ENCODE measurements around the gene CSTPP1.

The CSTPP1 gene

DNA sequence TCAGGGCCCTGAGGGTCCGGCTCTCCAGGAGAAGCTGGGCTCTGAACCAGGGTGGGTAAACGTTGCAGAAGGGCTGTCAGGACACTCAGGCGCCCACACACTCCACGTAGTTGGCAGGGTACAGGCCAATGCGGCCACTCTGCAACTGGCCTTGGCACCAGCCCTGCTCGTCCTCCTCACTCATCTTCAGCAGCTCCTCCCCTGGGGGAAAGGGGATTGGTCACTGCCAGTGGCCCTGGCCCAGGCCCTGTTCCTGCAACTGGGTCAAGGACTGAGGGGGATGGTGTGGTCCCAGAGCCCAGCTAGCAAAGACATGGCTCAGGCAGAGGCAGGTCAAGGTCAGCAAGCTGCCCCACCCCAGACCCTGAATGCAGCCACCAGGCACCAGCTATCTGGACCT, 241.3 kb downstream of the CSTPP1 start:
- peaks cover 21% of the 10 kb centered on the region for H3K4me1 ChIP-seq (ENCODE audit: control insufficient read depth, insufficient read depth, low read length)
- H3K4me3 ChIP-seq (ENCODE audit: low read length) = no peak overlapping the region
- no peaks in the 10 kb centered on the region for H3K9me3 ChIP-seq (ENCODE audit: control insufficient read depth, low read length)
- H3K36me3 ChIP-seq (ENCODE audit: control insufficient read depth, insufficient read depth, low read length) = peaks cover 8% of the 10 kb centered on the region
- peak overlapping the region; percentile 90 for H3K9ac ChIP-seq (ENCODE audit: low read length)
- H3K27me3 ChIP-seq (ENCODE audit: control insufficient read depth, insufficient read depth, low read length) = no peaks in the 10 kb centered on the region

GRCh38 chr11:47178316-47178715, 241.8 kb downstream of the CSTPP1 start:
- Histone ChIP-seq H3K36me3 (ENCODE audit: control insufficient read depth, insufficient read depth, low read length) (peaks cover 5% of the 10 kb centered on the region), H3K9me3 (ENCODE audit: control insufficient read depth, low read length) (no peaks in the 10 kb centered on the region), H3K27me3 (ENCODE audit: control insufficient read depth, insufficient read depth, low read length) (no peaks in the 10 kb centered on the region), H3K4me1 (ENCODE audit: control insufficient read depth, insufficient read depth, low read length) (peaks cover 21% of the 10 kb centered on the region), H3K4me3 (ENCODE audit: low read length) (no peak overlapping the region), H3K9ac (ENCODE audit: low read length) (peak overlapping the region; percentile 90)

- Histone ChIP-seq H3K9ac (ENCODE audit: low read length) (no peak overlapping the region), H3K36me3 (ENCODE audit: control insufficient read depth, insufficient read depth, low read length) (no peaks in the 10 kb centered on the region), H3K27me3 (ENCODE audit: control insufficient read depth, insufficient read depth, low read length) (no peaks in the 10 kb centered on the region), H3K4me1 (ENCODE audit: control insufficient read depth, insufficient read depth, low read length) (peaks cover 23% of the 10 kb centered on the region), H3K4me3 (ENCODE audit: low read length) (no peak overlapping the region), H3K9me3 (ENCODE audit: control insufficient read depth, low read length) (no peaks in the 10 kb centered on the region)
Observed at GRCh38 chr11:47178737-47179654, 242.4 kb downstream of the CSTPP1 start.

DNA sequence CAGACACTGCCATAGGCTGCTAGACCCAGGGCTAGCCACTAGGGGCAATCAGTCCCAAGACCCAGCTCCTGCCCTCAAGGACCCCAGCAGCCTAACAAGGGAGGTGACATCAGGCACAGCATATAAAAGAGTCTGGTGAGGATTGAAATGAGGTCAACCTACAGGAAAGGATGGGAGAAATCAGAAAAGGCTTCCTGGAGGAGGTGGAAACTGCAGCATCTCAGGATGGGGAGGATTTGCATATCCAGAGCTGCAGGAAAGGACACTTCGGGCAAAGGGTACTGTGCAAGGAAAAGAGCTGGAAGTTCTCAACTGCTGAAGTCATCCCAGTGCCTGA, 243.1 kb downstream of the CSTPP1 start:
- no peaks in the 10 kb centered on the region for H3K36me3 ChIP-seq (ENCODE audit: control insufficient read depth, insufficient read depth, low read length)
- H3K9ac ChIP-seq (ENCODE audit: low read length) = no peak overlapping the region
- no peak overlapping the region for H3K4me3 ChIP-seq (ENCODE audit: low read length)
- peaks cover 3% of the 10 kb centered on the region for H3K27me3 ChIP-seq (ENCODE audit: control insufficient read depth, insufficient read depth, low read length)
- no peaks in the 10 kb centered on the region for H3K9me3 ChIP-seq (ENCODE audit: control insufficient read depth, low read length)
- peaks cover 29% of the 10 kb centered on the region for H3K4me1 ChIP-seq (ENCODE audit: control insufficient read depth, insufficient read depth, low read length)

DNA sequence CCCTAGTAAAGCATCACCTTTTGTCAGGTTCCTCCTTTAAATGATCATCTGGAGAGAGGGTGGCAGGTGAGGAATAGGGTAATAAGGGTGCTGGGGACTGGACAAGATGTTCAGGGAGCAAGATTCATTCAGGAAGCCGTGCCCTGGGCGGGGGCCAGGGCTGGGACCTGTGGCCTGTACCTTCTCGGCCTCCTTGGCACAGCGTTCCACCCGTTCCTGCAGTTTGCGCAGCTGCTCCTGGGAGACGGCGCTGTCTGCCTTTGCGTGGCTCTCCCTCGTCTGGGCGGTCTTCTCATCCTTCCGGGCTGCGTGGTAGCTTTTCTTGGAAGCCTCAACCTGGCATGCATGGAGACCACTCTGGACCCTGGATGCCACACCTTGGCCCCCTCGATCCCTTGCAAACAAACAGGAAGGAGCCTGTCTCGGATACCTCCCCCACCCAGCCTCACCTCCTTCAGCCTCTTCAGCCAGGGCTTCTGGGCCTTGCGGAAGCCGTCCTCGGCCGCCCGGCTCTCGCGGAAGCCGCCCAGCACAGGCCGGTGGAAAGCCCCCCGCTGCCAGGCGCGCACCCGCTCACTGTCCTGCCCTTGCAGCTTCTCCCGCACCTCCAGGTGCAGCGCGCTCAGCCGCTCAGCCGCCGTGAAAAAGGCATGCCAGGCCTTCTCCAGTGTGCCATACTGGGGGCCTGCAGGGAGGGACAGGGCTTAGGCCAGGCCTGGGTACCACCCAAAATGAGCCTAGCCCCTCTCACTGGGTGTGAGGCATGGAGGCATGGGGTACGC, 243.6 kb downstream of the CSTPP1 start:
- no peak overlapping the region for H3K4me3 ChIP-seq (ENCODE audit: low read length)
- no peaks in the 10 kb centered on the region for H3K9me3 ChIP-seq (ENCODE audit: control insufficient read depth, low read length)
- no peaks in the 10 kb centered on the region for H3K36me3 ChIP-seq (ENCODE audit: control insufficient read depth, insufficient read depth, low read length)
- no peak overlapping the region for H3K9ac ChIP-seq (ENCODE audit: low read length)
- H3K4me1 ChIP-seq (ENCODE audit: control insufficient read depth, insufficient read depth, low read length) = peaks cover 34% of the 10 kb centered on the region
- peaks cover 8% of the 10 kb centered on the region for H3K27me3 ChIP-seq (ENCODE audit: control insufficient read depth, insufficient read depth, low read length)

DNA sequence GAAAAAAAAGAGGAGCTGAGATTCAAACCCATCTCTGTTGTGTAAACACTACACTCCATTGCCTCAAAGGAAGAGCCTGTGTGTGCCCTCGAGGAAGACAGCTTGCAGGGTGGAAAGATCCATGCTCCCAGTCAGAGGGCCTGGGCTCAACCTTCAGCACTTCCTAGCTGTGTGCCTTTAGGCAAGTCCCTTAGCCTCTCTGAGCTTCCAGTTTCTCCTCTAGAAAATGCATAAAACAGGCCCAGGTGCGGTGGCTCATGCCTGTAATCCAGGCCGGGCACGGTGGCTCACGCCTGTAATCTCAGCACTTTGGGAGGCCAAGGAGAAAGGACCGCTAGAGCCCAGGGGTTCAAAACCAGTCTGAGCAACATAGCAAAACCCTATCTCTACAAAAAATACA, 244.7 kb downstream of the CSTPP1 start:
- H3K4me1 ChIP-seq (ENCODE audit: control insufficient read depth, insufficient read depth, low read length) = peaks cover 32% of the 10 kb centered on the region
- H3K36me3 ChIP-seq (ENCODE audit: control insufficient read depth, insufficient read depth, low read length) = no peaks in the 10 kb centered on the region
- H3K27me3 ChIP-seq (ENCODE audit: control insufficient read depth, insufficient read depth, low read length) = peaks cover 16% of the 10 kb centered on the region
- H3K4me3 ChIP-seq (ENCODE audit: low read length) = no peak overlapping the region
- no peaks in the 10 kb centered on the region for H3K9me3 ChIP-seq (ENCODE audit: control insufficient read depth, low read length)
- H3K9ac ChIP-seq (ENCODE audit: low read length) = no peak overlapping the region

DNA sequence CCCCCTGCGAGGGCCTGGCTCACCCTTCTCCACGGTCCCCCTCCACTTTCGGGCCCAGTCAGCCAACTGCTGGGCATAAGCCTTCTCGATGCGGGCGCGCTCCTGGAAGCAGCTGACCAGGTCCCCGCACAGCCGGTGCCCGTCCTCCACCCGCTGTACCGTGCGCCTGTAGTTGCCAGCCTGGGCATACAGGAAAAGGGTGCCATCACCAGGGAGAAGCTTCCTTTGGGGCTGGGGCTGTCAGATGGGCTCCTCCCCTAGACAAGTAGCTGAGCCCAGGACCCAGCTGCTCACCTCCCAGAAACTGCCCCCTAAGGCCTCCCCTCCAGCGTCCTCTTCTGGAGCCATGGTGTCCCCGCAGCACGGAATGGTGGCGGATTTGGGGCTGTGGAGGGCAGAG, 245.8 kb downstream of the CSTPP1 start:
- Histone ChIP-seq H3K4me1 (ENCODE audit: control insufficient read depth, insufficient read depth, low read length) (peaks cover 35% of the 10 kb centered on the region), H3K4me3 (ENCODE audit: low read length) (no peak overlapping the region), H3K27me3 (ENCODE audit: control insufficient read depth, insufficient read depth, low read length) (peaks cover 22% of the 10 kb centered on the region), H3K9me3 (ENCODE audit: control insufficient read depth, low read length) (no peaks in the 10 kb centered on the region), H3K9ac (ENCODE audit: low read length) (no peak overlapping the region), H3K36me3 (ENCODE audit: control insufficient read depth, insufficient read depth, low read length) (no peaks in the 10 kb centered on the region)

DNA sequence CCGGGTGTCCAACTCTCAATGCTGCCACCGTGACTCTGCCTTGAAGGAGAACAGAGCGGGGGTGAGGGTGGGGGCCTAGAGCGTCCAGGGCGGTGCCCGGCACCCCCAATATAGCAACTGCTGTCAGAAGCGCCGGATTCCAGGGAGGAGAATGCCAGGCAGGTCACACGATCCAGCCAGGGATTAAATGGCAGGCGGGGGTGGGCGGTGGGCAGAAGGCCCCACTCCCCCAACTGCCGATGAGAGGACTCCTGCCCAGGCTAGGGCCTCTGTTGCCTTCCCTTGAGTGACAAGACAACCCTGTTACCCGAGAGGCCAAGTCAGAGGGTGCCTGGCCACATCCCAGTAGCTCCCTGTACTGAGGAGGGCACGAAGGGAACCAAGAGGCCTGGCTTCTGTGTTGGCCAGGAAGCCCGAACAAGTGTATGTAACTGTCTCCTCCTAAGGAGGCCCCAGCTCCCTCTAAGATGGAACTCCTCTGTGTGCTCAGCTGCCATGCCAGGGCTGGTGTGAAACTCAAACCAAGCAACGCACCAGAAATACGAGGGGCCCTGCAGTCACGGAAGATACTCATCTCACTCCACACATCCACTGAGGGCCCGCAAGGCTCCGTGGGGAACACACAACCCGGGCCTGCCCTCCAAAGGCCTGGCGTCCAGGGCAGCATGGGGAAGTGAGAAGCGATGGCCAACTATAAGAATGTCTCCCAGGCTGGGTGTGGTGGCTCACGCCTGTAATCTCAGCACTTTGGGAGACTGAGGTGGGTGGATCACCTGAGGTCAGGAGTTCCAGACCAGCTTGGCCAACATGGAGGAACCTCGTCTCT, 246.7 kb downstream of the CSTPP1 start:
- Histone ChIP-seq H3K4me3 (ENCODE audit: low read length) (no peak overlapping the region), H3K9me3 (ENCODE audit: control insufficient read depth, low read length) (no peaks in the 10 kb centered on the region), H3K9ac (ENCODE audit: low read length) (no peak overlapping the region), H3K27me3 (ENCODE audit: control insufficient read depth, insufficient read depth, low read length) (peaks cover 22% of the 10 kb centered on the region), H3K36me3 (ENCODE audit: control insufficient read depth, insufficient read depth, low read length) (no peaks in the 10 kb centered on the region), H3K4me1 (ENCODE audit: control insufficient read depth, insufficient read depth, low read length) (peaks cover 28% of the 10 kb centered on the region)

GRCh38 chr11:47183969-47184368, 247.4 kb downstream of the CSTPP1 start:
- peaks cover 29% of the 10 kb centered on the region for H3K4me1 ChIP-seq (ENCODE audit: control insufficient read depth, insufficient read depth, low read length)
- no peaks in the 10 kb centered on the region for H3K36me3 ChIP-seq (ENCODE audit: control insufficient read depth, insufficient read depth, low read length)
- H3K27me3 ChIP-seq (ENCODE audit: control insufficient read depth, insufficient read depth, low read length) = peaks cover 22% of the 10 kb centered on the region
- no peak overlapping the region for H3K4me3 ChIP-seq (ENCODE audit: low read length)
- H3K9ac ChIP-seq (ENCODE audit: low read length) = peak overlapping the region; percentile 69
- no peaks in the 10 kb centered on the region for H3K9me3 ChIP-seq (ENCODE audit: control insufficient read depth, low read length)

DNA sequence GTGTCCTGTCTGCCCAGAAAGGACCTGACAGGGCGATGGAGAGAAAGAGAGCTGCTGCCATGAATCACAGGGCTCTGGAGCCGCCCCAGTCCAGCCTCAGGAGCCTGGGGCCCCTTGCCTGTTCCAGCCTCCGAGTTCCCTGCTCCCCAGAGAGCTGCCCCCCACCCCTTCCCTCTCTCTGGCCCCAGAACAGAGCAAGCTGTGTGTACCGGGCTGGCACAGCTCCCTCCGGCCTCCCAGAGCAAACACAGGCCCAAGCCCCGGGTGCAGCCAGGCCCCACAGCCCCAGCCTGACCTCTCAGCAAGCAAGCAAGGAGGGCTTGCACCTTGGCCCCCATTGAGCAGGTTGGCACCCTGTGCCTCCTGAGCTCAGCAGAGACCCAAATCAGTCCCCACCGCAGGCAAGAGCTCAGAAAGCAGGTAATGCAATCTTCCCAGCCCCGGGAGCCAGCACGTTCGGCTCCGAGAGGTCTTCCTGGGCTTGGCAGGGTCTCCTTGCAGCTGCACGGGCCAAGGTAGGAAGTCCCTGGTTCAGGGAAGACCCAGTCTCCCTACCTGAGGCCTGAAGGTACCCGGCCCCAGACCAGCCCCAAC, 248.2 kb downstream of the CSTPP1 start:
- peak overlapping the region; percentile 69 for H3K9ac ChIP-seq (ENCODE audit: low read length)
- peaks cover 22% of the 10 kb centered on the region for H3K27me3 ChIP-seq (ENCODE audit: control insufficient read depth, insufficient read depth, low read length)
- peaks cover 35% of the 10 kb centered on the region for H3K4me1 ChIP-seq (ENCODE audit: control insufficient read depth, insufficient read depth, low read length)
- H3K36me3 ChIP-seq (ENCODE audit: control insufficient read depth, insufficient read depth, low read length) = no peaks in the 10 kb centered on the region
- no peaks in the 10 kb centered on the region for H3K9me3 ChIP-seq (ENCODE audit: control insufficient read depth, low read length)
- H3K4me3 ChIP-seq (ENCODE audit: low read length) = no peak overlapping the region

DNA sequence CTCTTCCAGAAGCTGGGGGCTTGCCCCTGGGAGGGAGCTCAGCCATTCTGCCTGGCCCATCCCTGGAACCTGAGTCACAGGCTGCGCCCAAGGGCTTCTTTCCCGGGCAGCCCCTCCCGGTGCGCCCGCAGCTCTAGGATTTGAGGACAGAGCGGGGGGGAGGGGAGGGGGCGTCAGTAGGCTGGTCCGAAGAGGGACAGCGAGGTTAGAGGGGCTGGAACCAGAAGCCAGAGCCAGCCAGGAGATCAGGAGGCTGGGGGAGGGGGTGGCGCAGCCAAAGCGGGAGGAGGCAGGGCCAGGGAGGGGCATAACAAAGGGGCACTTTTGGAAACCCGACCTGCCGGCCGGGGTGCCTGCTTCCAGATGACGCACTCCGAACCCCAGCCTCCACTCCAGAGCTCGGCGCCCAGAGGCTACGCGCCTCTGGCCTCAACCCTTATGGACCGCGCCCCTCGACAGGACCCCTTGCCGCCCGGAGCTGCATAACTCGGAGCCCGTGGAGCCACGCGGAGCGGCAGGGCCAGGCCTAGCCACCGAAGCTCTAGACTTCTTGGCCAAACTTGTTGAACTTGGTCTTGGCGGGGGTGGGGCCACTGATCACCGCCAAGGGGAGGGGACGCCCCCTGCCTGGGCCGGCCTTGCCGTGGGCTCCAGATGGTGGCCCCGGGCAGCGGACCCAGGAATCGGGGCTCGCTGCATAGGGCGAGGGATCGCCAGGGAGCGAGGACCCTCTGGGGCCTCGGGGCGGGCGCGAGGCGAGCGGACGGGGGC, 248.9 kb downstream of the CSTPP1 start:
- Histone ChIP-seq H3K4me1 (ENCODE audit: control insufficient read depth, insufficient read depth, low read length) (peaks cover 35% of the 10 kb centered on the region), H3K4me3 (ENCODE audit: low read length) (peak overlapping the region; percentile 56), H3K27me3 (ENCODE audit: control insufficient read depth, insufficient read depth, low read length) (peaks cover 22% of the 10 kb centered on the region), H3K36me3 (ENCODE audit: control insufficient read depth, insufficient read depth, low read length) (no peaks in the 10 kb centered on the region), H3K9me3 (ENCODE audit: control insufficient read depth, low read length) (no peaks in the 10 kb centered on the region), H3K9ac (ENCODE audit: low read length) (peak overlapping the region; percentile 69)

Data from mucosa of stomach (tissue), 1 donor.